ENCODE results near the gene CCDC137.

Gene CCDC137

GRCh38 chr17:81680150-81680549 lies 13.6 kb downstream of the CCDC137 start:
- H3K36me3 ChIP-seq (ENCODE audit: insufficient read depth, low read length) = peaks cover 6% of the 10 kb centered on the region
- H3K4me1 ChIP-seq (ENCODE audit: insufficient read depth, low read length) = peaks cover 16% of the 10 kb centered on the region
- no peaks in the 10 kb centered on the region for H3K27me3 ChIP-seq (ENCODE audit: insufficient read depth, low read length)
- H3K9me3 ChIP-seq (ENCODE audit: low read length) = no peaks in the 10 kb centered on the region
- no peak overlapping the region for H3K4me3 ChIP-seq (ENCODE audit: low read length)
- no peak overlapping the region for H2AFZ ChIP-seq (ENCODE audit: low read depth, low read length)

GRCh38 chr17:81681672-81682071 lies 15.1 kb downstream of the CCDC137 start:
- H3K9me3 ChIP-seq (ENCODE audit: low read length) = no peaks in the 10 kb centered on the region
- peaks cover 21% of the 10 kb centered on the region for H3K4me1 ChIP-seq (ENCODE audit: insufficient read depth, low read length)
- H2AFZ ChIP-seq (ENCODE audit: low read depth, low read length) = no peak overlapping the region
- no peak overlapping the region for H3K4me3 ChIP-seq (ENCODE audit: low read length)
- no peaks in the 10 kb centered on the region for H3K27me3 ChIP-seq (ENCODE audit: insufficient read depth, low read length)
- peaks cover 11% of the 10 kb centered on the region for H3K36me3 ChIP-seq (ENCODE audit: insufficient read depth, low read length)

- Histone ChIP-seq H3K4me1 (ENCODE audit: insufficient read depth, low read length) (peaks cover 21% of the 10 kb centered on the region), H3K9me3 (ENCODE audit: low read length) (no peaks in the 10 kb centered on the region), H2AFZ (ENCODE audit: low read depth, low read length) (no peak overlapping the region), H3K36me3 (ENCODE audit: insufficient read depth, low read length) (peaks cover 21% of the 10 kb centered on the region), H3K4me3 (ENCODE audit: low read length) (peak overlapping the region; percentile 86), H3K27me3 (ENCODE audit: insufficient read depth, low read length) (no peaks in the 10 kb centered on the region)
These were observed 16.1 kb downstream of the CCDC137 start for GRCh38 chr17:81682565-81683207.

- Histone ChIP-seq H2AFZ (ENCODE audit: low read depth, low read length) (peak overlapping the region; percentile 20), H3K9me3 (ENCODE audit: low read length) (no peaks in the 10 kb centered on the region), H3K4me3 (ENCODE audit: low read length) (peak overlapping the region; percentile 86), H3K4me1 (ENCODE audit: insufficient read depth, low read length) (peaks cover 21% of the 10 kb centered on the region), H3K27me3 (ENCODE audit: insufficient read depth, low read length) (no peaks in the 10 kb centered on the region), H3K36me3 (ENCODE audit: insufficient read depth, low read length) (peaks cover 24% of the 10 kb centered on the region)
These were observed 16.7 kb downstream of the CCDC137 start for GRCh38 chr17:81683208-81683583.

GRCh38 chr17:81683584-81684441 lies 17.3 kb downstream of the CCDC137 start, which contains the start of the genes ARL16 and HGS:
Gene ARL16 (minus strand): TSS chr17:81683797. CDS start chr17:81683753, 44 bp downstream.
Gene HGS (plus strand): TSS chr17:81684011. CDS start chr17:81684067, 56 bp downstream.
- Histone ChIP-seq H3K4me3 (ENCODE audit: low read length) (peak within 1 kb of the TSS; percentile 86), H3K9me3 (ENCODE audit: low read length) (no peaks in the 10 kb centered on the region), H2AFZ (ENCODE audit: low read depth, low read length) (peak within 1 kb of the TSS; percentile 20), H3K36me3 (ENCODE audit: insufficient read depth, low read length) (peaks cover 30% of the 10 kb centered on the region), H3K4me1 (ENCODE audit: insufficient read depth, low read length) (peaks cover 21% of the 10 kb centered on the region), H3K27me3 (ENCODE audit: insufficient read depth, low read length) (no peaks in the 10 kb centered on the region)

- peaks cover 36% of the 10 kb centered on the region for H3K36me3 ChIP-seq (ENCODE audit: insufficient read depth, low read length)
- H2AFZ ChIP-seq (ENCODE audit: low read depth, low read length) = no peak overlapping the region
- peak overlapping the region; percentile 86 for H3K4me3 ChIP-seq (ENCODE audit: low read length)
- H3K9me3 ChIP-seq (ENCODE audit: low read length) = no peaks in the 10 kb centered on the region
- peaks cover 21% of the 10 kb centered on the region for H3K4me1 ChIP-seq (ENCODE audit: insufficient read depth, low read length)
- no peaks in the 10 kb centered on the region for H3K27me3 ChIP-seq (ENCODE audit: insufficient read depth, low read length)
These were observed 17.9 kb downstream of the CCDC137 start for GRCh38 chr17:81684442-81684911.

- peaks cover 21% of the 10 kb centered on the region for H3K4me1 ChIP-seq (ENCODE audit: insufficient read depth, low read length)
- H2AFZ ChIP-seq (ENCODE audit: low read depth, low read length) = no peak overlapping the region
- no peaks in the 10 kb centered on the region for H3K27me3 ChIP-seq (ENCODE audit: insufficient read depth, low read length)
- H3K36me3 ChIP-seq (ENCODE audit: insufficient read depth, low read length) = peaks cover 42% of the 10 kb centered on the region
- H3K4me3 ChIP-seq (ENCODE audit: low read length) = peak overlapping the region; percentile 86
- H3K9me3 ChIP-seq (ENCODE audit: low read length) = no peaks in the 10 kb centered on the region
These were observed 18.6 kb downstream of the CCDC137 start for GRCh38 chr17:81685108-81685507.

GRCh38 chr17:81686614-81687013 lies 20.1 kb downstream of the CCDC137 start:
- Histone ChIP-seq H3K4me3 (ENCODE audit: low read length) (no peak overlapping the region), H3K27me3 (ENCODE audit: insufficient read depth, low read length) (no peaks in the 10 kb centered on the region), H3K36me3 (ENCODE audit: insufficient read depth, low read length) (peaks cover 51% of the 10 kb centered on the region), H3K4me1 (ENCODE audit: insufficient read depth, low read length) (peaks cover 21% of the 10 kb centered on the region), H3K9me3 (ENCODE audit: low read length) (no peaks in the 10 kb centered on the region), H2AFZ (ENCODE audit: low read depth, low read length) (no peak overlapping the region)

GRCh38 chr17:81687770-81688541 lies 21.4 kb downstream of the CCDC137 start:
- Histone ChIP-seq H3K9me3 (ENCODE audit: low read length) (no peaks in the 10 kb centered on the region), H3K27me3 (ENCODE audit: insufficient read depth, low read length) (no peaks in the 10 kb centered on the region), H3K36me3 (ENCODE audit: insufficient read depth, low read length) (peaks cover 58% of the 10 kb centered on the region), H3K4me3 (ENCODE audit: low read length) (no peak overlapping the region), H3K4me1 (ENCODE audit: insufficient read depth, low read length) (peaks cover 15% of the 10 kb centered on the region), H2AFZ (ENCODE audit: low read depth, low read length) (no peak overlapping the region)

GRCh38 chr17:81688616-81689015 lies 22.1 kb downstream of the CCDC137 start:
- H3K4me3 ChIP-seq (ENCODE audit: low read length) = no peak overlapping the region
- H3K4me1 ChIP-seq (ENCODE audit: insufficient read depth, low read length) = peaks cover 15% of the 10 kb centered on the region
- H3K36me3 ChIP-seq (ENCODE audit: insufficient read depth, low read length) = peaks cover 64% of the 10 kb centered on the region
- no peaks in the 10 kb centered on the region for H3K9me3 ChIP-seq (ENCODE audit: low read length)
- no peaks in the 10 kb centered on the region for H3K27me3 ChIP-seq (ENCODE audit: insufficient read depth, low read length)
- H2AFZ ChIP-seq (ENCODE audit: low read depth, low read length) = no peak overlapping the region

- peaks cover 6% of the 10 kb centered on the region for H3K4me1 ChIP-seq (ENCODE audit: insufficient read depth, low read length)
- peaks cover 78% of the 10 kb centered on the region for H3K36me3 ChIP-seq (ENCODE audit: insufficient read depth, low read length)
- no peaks in the 10 kb centered on the region for H3K9me3 ChIP-seq (ENCODE audit: low read length)
- H3K27me3 ChIP-seq (ENCODE audit: insufficient read depth, low read length) = no peaks in the 10 kb centered on the region
- no peak overlapping the region for H2AFZ ChIP-seq (ENCODE audit: low read depth, low read length)
- H3K4me3 ChIP-seq (ENCODE audit: low read length) = no peak overlapping the region
These were observed 23.5 kb downstream of the CCDC137 start for GRCh38 chr17:81690066-81690465.

- H2AFZ ChIP-seq (ENCODE audit: low read depth, low read length) = no peak overlapping the region
- peaks cover 83% of the 10 kb centered on the region for H3K36me3 ChIP-seq (ENCODE audit: insufficient read depth, low read length)
- H3K27me3 ChIP-seq (ENCODE audit: insufficient read depth, low read length) = no peaks in the 10 kb centered on the region
- H3K4me3 ChIP-seq (ENCODE audit: low read length) = no peak overlapping the region
- H3K9me3 ChIP-seq (ENCODE audit: low read length) = no peaks in the 10 kb centered on the region
- peaks cover 1% of the 10 kb centered on the region for H3K4me1 ChIP-seq (ENCODE audit: insufficient read depth, low read length)
These were observed 24.0 kb downstream of the CCDC137 start for GRCh38 chr17:81690549-81690948.

- H3K36me3 ChIP-seq (ENCODE audit: insufficient read depth, low read length) = peaks cover 89% of the 10 kb centered on the region
- no peak overlapping the region for H2AFZ ChIP-seq (ENCODE audit: low read depth, low read length)
- no peak overlapping the region for H3K4me3 ChIP-seq (ENCODE audit: low read length)
- H3K4me1 ChIP-seq (ENCODE audit: insufficient read depth, low read length) = no peaks in the 10 kb centered on the region
- H3K9me3 ChIP-seq (ENCODE audit: low read length) = no peaks in the 10 kb centered on the region
- H3K27me3 ChIP-seq (ENCODE audit: insufficient read depth, low read length) = no peaks in the 10 kb centered on the region
These were observed 24.7 kb downstream of the CCDC137 start for GRCh38 chr17:81691196-81691595.
